ENCODE results near the gene CCL7.

CCL7 gene

DNA sequence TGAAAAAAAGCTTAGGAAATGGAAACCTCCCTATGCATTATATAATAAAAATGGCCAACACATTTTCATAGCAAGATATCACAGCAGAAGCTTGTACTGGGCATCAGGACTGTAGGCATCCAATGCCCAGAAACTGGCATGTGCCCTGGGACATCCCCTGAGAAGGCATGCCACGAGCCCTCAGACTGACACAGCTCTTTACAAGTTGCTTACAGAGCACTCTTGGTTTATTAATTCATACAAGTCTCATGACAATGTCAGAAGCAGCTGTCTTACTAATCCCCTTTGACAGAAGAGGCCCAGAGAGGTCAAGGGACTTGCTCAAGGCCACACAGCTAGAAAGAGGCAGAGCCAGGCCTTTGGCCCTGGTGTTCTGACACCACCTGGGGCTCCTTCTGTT is 20.5 kb upstream of the CCL7 start:
- no peaks in the 10 kb centered on the region for H3K79me2 ChIP-seq (ENCODE audit: control insufficient read depth, low read length)
- no peaks in the 10 kb centered on the region for H3K4me1 ChIP-seq (ENCODE audit: control insufficient read depth, low read length)
- no peaks in the 10 kb centered on the region for H3F3A ChIP-seq (ENCODE audit: control insufficient read depth, insufficient read depth)
- no peaks in the 10 kb centered on the region for H3K9me3 ChIP-seq (ENCODE audit: control insufficient read depth, insufficient read depth, low read length)
- no peaks in the 10 kb centered on the region for H4K20me1 ChIP-seq (ENCODE audit: control insufficient read depth, insufficient read depth, low read depth, low read length)
- H3K9me2 ChIP-seq (replicated peaks; ENCODE audit: control insufficient read depth, low read length) = no peaks in the 10 kb centered on the region
- no peak for TF ChIP-seq EZH2phosphoT487 (IDR thresholded peaks at IDR 0.05; ENCODE audit: borderline replicate concordance, low read length)
- TF ChIP-seq, protein P1, sequence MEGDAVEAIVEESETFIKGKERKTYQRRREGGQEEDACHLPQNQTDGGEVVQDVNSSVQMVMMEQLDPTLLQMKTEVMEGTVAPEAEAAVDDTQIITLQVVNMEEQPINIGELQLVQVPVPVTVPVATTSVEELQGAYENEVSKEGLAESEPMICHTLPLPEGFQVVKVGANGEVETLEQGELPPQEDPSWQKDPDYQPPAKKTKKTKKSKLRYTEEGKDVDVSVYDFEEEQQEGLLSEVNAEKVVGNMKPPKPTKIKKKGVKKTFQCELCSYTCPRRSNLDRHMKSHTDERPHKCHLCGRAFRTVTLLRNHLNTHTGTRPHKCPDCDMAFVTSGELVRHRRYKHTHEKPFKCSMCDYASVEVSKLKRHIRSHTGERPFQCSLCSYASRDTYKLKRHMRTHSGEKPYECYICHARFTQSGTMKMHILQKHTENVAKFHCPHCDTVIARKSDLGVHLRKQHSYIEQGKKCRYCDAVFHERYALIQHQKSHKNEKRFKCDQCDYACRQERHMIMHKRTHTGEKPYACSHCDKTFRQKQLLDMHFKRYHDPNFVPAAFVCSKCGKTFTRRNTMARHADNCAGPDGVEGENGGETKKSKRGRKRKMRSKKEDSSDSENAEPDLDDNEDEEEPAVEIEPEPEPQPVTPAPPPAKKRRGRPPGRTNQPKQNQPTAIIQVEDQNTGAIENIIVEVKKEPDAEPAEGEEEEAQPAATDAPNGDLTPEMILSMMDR (IDR thresholded peaks at IDR 0.05; ENCODE audit: low read depth, low read length, poor library complexity, severe bottlenecking) = no peak
- H3K27me3 ChIP-seq (ENCODE audit: control insufficient read depth, low read length) = peaks cover 2% of the 10 kb centered on the region; the same call in 1 of the 2 replicates
- no peak overlapping the region for H3K4me2 ChIP-seq (ENCODE audit: low read length)
- H3K4me3 ChIP-seq (ENCODE audit: low read length) = no peak overlapping the region
- no peak overlapping the region for H3K27ac ChIP-seq (ENCODE audit: low read depth, low read length)
- no peaks in the 10 kb centered on the region for H3K36me3 ChIP-seq (ENCODE audit: control insufficient read depth, low read length)

DNA sequence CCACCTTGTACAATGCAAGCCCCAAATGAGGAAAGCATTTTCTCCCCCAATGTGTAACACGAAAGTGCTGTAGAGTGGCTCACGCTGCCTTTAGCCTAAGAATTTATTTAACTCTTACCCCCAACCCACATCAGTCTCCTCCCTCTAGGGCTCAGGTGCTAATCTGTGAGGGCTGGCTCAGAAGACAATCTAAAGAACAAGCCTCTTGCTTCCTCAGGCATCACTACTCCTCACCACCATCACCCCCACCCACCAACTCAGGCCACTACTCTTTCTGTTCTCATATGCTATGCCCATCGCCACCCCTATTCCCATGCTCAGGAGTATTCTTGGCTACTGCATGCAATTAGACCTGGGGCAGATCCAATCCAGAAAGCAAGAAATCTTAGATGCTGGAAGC is 18.8 kb upstream of the CCL7 start:
- Histone ChIP-seq H3K27ac (ENCODE audit: low read depth, low read length) (no peak overlapping the region), H3K4me1 (ENCODE audit: control insufficient read depth, low read length) (no peaks in the 10 kb centered on the region), H3K4me2 (ENCODE audit: low read length) (no peak overlapping the region), H3K27me3 (ENCODE audit: control insufficient read depth, low read length) (peaks cover 2% of the 10 kb centered on the region; the same call in 1 of the 2 replicates), H3K79me2 (ENCODE audit: control insufficient read depth, low read length) (no peaks in the 10 kb centered on the region), H3K36me3 (ENCODE audit: control insufficient read depth, low read length) (no peaks in the 10 kb centered on the region), H3K9me2 (replicated peaks; ENCODE audit: control insufficient read depth, low read length) (no peaks in the 10 kb centered on the region), H3K4me3 (ENCODE audit: low read length) (no peak overlapping the region), H3F3A (ENCODE audit: control insufficient read depth, insufficient read depth) (no peaks in the 10 kb centered on the region), H4K20me1 (ENCODE audit: control insufficient read depth, insufficient read depth, low read depth, low read length) (no peaks in the 10 kb centered on the region), H3K9me3 (ENCODE audit: control insufficient read depth, insufficient read depth, low read length) (no peaks in the 10 kb centered on the region)
- TF ChIP-seq EZH2phosphoT487 (IDR thresholded peaks at IDR 0.05; ENCODE audit: borderline replicate concordance, low read length) = no peak
- TF ChIP-seq, protein P1 (IDR thresholded peaks at IDR 0.05; ENCODE audit: low read depth, low read length, poor library complexity, severe bottlenecking) = no peak

DNA sequence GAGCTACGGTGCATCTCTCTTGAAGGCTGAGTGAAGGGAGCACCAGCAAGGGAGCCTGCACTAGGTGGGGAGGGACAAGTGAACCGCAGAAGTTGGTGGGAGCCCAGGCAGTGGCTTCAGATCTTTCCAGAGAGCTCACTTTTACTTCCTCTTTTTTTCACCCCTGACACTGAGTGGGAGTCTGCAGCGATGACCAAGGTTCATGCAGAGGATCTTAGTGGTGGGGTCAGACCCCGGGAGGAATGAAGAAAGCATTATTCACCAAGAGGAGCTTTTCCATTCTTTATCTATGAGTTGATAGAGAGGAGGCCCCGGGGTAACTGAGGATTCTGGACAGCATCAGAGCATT is 18.0 kb upstream of the CCL7 start:
- H3K4me1 ChIP-seq (ENCODE audit: control insufficient read depth, low read length) = no peaks in the 10 kb centered on the region
- H3K36me3 ChIP-seq (ENCODE audit: control insufficient read depth, low read length) = no peaks in the 10 kb centered on the region
- no peaks in the 10 kb centered on the region for H4K20me1 ChIP-seq (ENCODE audit: control insufficient read depth, insufficient read depth, low read depth, low read length)
- peaks cover 2% of the 10 kb centered on the region; the same call in 1 of the 2 replicates for H3K27me3 ChIP-seq (ENCODE audit: control insufficient read depth, low read length)
- no peaks in the 10 kb centered on the region for H3K9me2 ChIP-seq (replicated peaks; ENCODE audit: control insufficient read depth, low read length)
- no peak overlapping the region for H3K27ac ChIP-seq (ENCODE audit: low read depth, low read length)
- no peaks in the 10 kb centered on the region for H3F3A ChIP-seq (ENCODE audit: control insufficient read depth, insufficient read depth)
- no peaks in the 10 kb centered on the region for H3K79me2 ChIP-seq (ENCODE audit: control insufficient read depth, low read length)
- no peak overlapping the region for H3K4me2 ChIP-seq (ENCODE audit: low read length)
- H3K4me3 ChIP-seq (ENCODE audit: low read length) = no peak overlapping the region
- H3K9me3 ChIP-seq (ENCODE audit: control insufficient read depth, insufficient read depth, low read length) = no peaks in the 10 kb centered on the region
- TF ChIP-seq, protein P1 (IDR thresholded peaks at IDR 0.05; ENCODE audit: low read depth, low read length, poor library complexity, severe bottlenecking) = no peak
- no peak for TF ChIP-seq EZH2phosphoT487 (IDR thresholded peaks at IDR 0.05; ENCODE audit: borderline replicate concordance, low read length)
